Measurements from ENCODE around the gene MYO19. TPM values are rescaled to one million over a fixed set of nuclear protein-coding genes. Genes with fewer than 3 reads are reported as not detected.

Gene MYO19
- total and polyA plus RNA-seq, 8 donors, result 11.8 to 311 (median 112) TPM

DNA sequence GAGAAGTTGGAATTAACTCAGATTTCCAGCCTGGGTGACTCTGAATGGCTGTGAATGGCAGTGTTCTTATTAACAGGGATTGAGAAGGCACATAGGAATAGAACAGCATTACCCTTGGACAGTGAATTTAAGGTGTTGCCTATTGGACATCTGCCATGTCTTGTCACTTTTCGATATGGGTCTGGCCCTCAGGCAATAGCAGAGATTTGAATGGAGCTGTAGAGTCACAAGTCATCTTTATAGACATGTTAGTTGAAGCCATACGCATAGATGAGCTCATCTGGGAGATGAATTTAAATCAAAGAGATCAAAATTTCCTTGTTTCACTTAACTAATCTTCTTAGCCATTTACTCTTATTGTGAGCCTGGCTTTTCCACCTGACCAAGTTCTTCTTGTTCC, 42.1 kb upstream of the MYO19 start:
- TF ChIP-seq EP300 (IDR thresholded peaks at IDR 0.05), result no peak
- TF ChIP-seq CTCF (IDR thresholded peaks at IDR 0.05), result no peak
- no peak for TF ChIP-seq POLR2AphosphoS5 (IDR thresholded peaks at IDR 0.05)
- no peak for TF ChIP-seq POLR2A (IDR thresholded peaks at IDR 0.05)
- intact Hi-C loops (cut with DNase I; ENCODE audit: low total_unique reads), result no loop called here
- H3K36me3 ChIP-seq, result peaks cover 47 to 90% (median 86%) of the 10 kb centered on the region in 4 donors
- H3K4me1 ChIP-seq, result peaks cover 0 to 13% (median 6%) of the 10 kb centered on the region in 4 donors
- 45 to 67% (median 54%) methylated on average over 2 of the region's 2 CpGs for WGBS, 5 donors
- H3K9me3 ChIP-seq, result no peaks in the 10 kb centered on the region
- no peak overlapping the region for H3K4me3 ChIP-seq
- no peak overlapping the region for H3K27ac ChIP-seq
- H3K27me3 ChIP-seq, result no peaks in the 10 kb centered on the region
- DNase-seq, result no peak

DNA sequence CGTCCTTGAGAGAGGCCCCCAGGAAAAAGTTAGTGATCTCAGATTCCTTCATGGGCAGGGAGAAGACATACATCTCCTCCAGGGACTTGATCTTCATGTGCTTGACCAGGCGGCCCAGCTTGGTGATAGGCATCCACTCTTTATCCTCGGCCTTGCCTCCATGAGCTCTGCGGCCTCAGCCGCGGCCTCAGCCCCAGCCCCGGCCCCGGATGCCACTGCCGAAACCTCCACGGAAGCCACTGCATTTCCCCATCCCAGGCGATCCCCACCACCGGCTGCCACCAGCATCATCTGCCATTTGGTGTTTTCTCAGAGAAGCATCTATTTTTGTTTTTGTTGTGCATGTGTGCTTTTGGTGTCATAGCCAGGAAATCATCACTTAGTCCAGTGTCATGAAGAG, 40.4 kb upstream of the MYO19 start:
- H3K27ac ChIP-seq, result no peak overlapping the region
- peaks cover 42 to 90% (median 86%) of the 10 kb centered on the region in 4 donors for H3K36me3 ChIP-seq
- no peak for DNase-seq
- H3K9me3 ChIP-seq, result no peaks in the 10 kb centered on the region
- no peaks in the 10 kb centered on the region for H3K27me3 ChIP-seq
- intact Hi-C loops (cut with DNase I; ENCODE audit: low total_unique reads), result no loop called here
- H3K4me3 ChIP-seq, result no peak overlapping the region
- TF ChIP-seq POLR2A (IDR thresholded peaks at IDR 0.05) (no peak), EP300 (IDR thresholded peaks at IDR 0.05) (no peak), CTCF (IDR thresholded peaks at IDR 0.05) (no peak), POLR2AphosphoS5 (IDR thresholded peaks at IDR 0.05) (no peak)
- WGBS, 5 donors, result 94 to 99% (median 95%) methylated on average over 12 of the region's 12 CpGs
- peaks cover 0 to 17% (median 6%) of the 10 kb centered on the region in 4 donors for H3K4me1 ChIP-seq

- intact Hi-C loops (cut with DNase I; ENCODE audit: low total_unique reads), result no loop called here
- Histone ChIP-seq H3K27ac (no peak overlapping the region), H3K4me1 (peaks cover 0 to 2% (median 0%) of the 10 kb centered on the region in 4 donors), H3K36me3 (peaks cover 58 to 99% (median 97%) of the 10 kb centered on the region in 4 donors), H3K4me3 (no peak overlapping the region), H3K27me3 (no peaks in the 10 kb centered on the region), H3K9me3 (no peaks in the 10 kb centered on the region)
- no peak for DNase-seq
- WGBS, 5 donors, result 93 to 97% (median 96%) methylated on average over 4 of the region's 4 CpGs
- TF ChIP-seq CTCF (IDR thresholded peaks at IDR 0.05), result no peak
- TF ChIP-seq POLR2AphosphoS5 (IDR thresholded peaks at IDR 0.05), result no peak
- TF ChIP-seq EP300 (IDR thresholded peaks at IDR 0.05), result no peak
- no peak for TF ChIP-seq POLR2A (IDR thresholded peaks at IDR 0.05)
Measured at GRCh38 chr17:36566081-36566480, 31.4 kb upstream of the MYO19 start.

DNA sequence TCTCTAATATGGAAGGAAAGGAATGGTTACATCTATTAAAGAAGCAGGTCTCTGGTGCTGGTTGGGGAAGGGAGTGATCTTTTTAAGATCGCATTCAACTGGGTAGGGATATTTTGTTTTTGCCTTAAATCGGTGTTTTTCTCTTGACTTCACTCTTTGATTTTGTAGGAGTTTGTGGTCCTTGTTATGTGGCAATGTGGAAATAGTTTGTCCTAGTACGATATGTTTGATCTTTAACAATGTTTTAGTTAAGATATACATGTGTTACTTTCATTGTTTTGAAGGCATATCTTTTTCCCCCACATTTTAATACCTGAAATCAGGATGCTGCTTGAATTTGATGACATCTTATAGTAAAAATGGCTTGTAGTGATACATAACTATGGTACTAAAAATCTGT, 18.8 kb upstream of the MYO19 start:
- Histone ChIP-seq H3K27ac (no peak overlapping the region), H3K27me3 (no peaks in the 10 kb centered on the region), H3K9me3 (no peaks in the 10 kb centered on the region), H3K4me3 (no peak overlapping the region), H3K36me3 (peaks cover 19 to 43% (median 38%) of the 10 kb centered on the region in 4 donors), H3K4me1 (peaks cover 8 to 73% (median 39%) of the 10 kb centered on the region in 4 donors)
- WGBS, 5 donors, result 66 to 83% (median 80%) methylated on average over 3 of the region's 3 CpGs
- intact Hi-C loops (cut with DNase I; ENCODE audit: low total_unique reads), result no loop called here
- TF ChIP-seq CTCF (IDR thresholded peaks at IDR 0.05) (no peak), POLR2A (IDR thresholded peaks at IDR 0.05) (no peak), POLR2AphosphoS5 (IDR thresholded peaks at IDR 0.05) (no peak), EP300 (IDR thresholded peaks at IDR 0.05) (no peak)
- no peak for DNase-seq

Data from stomach (tissue), 9 donors.